AG09309 (cell line): ENCODE results near the gene CEP170B.
"Not testable (repeated sequence)": the region's sequence is repeated elsewhere in the genome, so short reads cannot be mapped to it uniquely, and the experiment has no call there.

Experiments used
- DNase-seq: peaks from one replicate; pipeline ENCODE4 v3.0.0-alpha.2; 2010; ENCODE audit warnings: low read depth
- H3K4me3 ChIP-seq: 2 replicates; pipeline ENCODE4 v1.5.1; 2011; ENCODE audit warnings: mild to moderate bottlenecking, low read depth, low read length, moderate library complexity; ENCODE audit not compliant: control insufficient read depth
- TF ChIP-seq, protein P1 (sequence below): IDR thresholded peaks from 2 replicates; pipeline ENCODE4 v1.5.1; 2011; ENCODE audit warnings: mild to moderate bottlenecking, low read depth, low read length, inconsistent platforms; ENCODE audit not compliant: insufficient read depth, control insufficient read depth; ENCODE audit errors: missing control alignments

CEP170B gene

DNA sequence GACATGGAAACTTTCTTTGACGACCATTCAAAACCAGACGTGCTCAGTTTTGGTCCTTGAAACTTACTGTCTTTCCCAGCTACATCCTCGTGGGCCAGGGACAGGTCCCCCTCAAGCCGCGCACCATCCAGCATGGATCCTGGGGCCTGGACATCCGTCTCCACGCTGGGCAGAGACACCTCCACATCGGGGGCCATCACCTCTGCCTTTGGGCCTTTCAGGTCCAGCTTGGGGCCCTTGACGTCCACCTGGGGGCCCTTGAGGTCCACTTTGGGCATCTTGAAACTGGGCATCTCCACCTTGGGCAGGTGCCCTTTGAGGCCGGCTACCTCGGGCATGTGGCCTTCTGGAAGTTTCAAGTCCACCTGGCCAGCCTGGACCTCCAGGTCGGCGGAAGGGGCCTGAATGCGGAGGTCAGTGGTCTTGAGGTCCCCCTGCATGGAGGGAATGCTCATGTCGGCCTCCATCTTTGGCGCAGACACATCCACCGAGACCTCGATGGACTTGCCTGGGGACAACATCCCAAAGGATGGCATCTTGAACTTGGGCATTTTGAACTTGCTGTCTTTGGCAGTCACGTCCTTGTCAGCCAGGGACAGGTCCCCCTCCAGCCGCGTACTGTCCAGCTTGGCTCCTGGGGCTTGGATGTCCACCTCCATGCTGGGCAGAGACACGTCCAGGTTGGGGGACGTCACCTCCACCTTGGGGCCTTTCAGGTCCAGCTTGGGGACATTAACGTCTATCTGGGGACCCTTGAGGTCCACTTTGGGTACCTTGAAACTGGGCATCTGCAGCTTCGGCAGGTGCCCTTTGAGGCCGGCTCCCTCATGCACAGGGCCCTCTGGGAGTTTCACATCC, 76.7 kb downstream of the CEP170B start:
- DNase-seq, result no peak

DNA sequence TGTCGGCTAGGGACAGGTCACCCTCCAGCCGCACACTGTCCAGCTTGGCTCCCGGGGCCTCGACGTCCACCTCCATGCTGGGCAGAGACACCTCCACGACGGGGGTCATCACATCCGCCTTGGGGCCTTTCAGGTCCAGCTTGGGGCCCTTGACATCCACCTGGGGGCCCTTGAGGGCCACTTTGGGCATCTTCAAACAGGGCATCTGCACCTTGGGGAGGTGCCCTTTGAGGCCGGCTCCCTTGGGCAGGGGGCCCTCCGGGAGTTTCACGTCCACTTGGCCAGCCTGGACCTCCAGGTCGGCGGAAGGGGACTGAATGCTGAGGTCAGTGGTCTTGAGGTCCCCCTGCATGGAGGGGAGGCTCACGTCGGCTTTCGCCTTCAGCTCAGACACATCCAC, 77.5 kb downstream of the CEP170B start:
- no peak for DNase-seq
- H3K4me3 ChIP-seq, result no peak overlapping the region
- TF ChIP-seq, protein P1, sequence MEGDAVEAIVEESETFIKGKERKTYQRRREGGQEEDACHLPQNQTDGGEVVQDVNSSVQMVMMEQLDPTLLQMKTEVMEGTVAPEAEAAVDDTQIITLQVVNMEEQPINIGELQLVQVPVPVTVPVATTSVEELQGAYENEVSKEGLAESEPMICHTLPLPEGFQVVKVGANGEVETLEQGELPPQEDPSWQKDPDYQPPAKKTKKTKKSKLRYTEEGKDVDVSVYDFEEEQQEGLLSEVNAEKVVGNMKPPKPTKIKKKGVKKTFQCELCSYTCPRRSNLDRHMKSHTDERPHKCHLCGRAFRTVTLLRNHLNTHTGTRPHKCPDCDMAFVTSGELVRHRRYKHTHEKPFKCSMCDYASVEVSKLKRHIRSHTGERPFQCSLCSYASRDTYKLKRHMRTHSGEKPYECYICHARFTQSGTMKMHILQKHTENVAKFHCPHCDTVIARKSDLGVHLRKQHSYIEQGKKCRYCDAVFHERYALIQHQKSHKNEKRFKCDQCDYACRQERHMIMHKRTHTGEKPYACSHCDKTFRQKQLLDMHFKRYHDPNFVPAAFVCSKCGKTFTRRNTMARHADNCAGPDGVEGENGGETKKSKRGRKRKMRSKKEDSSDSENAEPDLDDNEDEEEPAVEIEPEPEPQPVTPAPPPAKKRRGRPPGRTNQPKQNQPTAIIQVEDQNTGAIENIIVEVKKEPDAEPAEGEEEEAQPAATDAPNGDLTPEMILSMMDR, result no peak

More for the DNA sequence above, 76.7 kb downstream of the CEP170B start:
- TF ChIP-seq, protein P1, result no peak
- no peak overlapping the region for H3K4me3 ChIP-seq

DNA sequence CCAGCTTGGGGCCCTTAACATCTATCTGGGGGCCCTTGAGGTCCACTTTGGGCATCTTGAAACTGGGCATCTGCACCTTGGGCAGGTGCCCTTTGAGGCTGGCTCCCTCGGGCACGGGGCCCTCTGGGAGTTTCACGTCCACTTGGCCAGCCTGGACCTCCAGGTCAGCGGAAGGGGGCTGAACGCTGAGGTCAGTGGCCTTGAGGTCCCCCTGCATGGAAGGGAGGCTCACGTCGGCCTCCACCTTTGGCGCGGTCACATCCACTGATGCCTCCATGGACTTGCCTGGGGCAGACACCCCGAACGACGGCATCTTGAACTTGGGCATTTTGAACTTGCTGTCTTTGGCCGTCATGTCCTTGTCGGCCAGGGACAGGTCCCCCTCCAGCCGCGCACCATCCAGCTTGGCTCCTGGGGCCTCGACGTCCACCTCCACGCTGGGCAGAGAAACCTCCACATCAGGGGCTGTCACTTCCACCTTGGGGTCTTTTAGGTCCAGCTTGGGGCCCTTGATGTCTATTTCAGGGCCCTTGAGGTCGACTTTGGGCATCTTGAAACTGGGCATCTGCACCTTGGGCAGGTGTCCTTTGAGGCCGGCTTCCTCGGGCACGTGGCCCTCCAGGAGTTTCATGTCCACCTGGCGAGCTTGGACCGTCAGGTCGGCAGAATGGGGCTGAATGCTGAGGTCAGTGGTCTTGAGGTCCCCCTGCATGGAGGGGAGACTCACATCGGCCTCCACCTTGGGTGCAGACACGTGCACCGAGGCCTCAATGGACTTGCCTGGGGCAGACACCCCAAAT, 78.3 kb downstream of the CEP170B start:
- H3K4me3 ChIP-seq, DNase-seq: not testable (repeated sequence)

DNA sequence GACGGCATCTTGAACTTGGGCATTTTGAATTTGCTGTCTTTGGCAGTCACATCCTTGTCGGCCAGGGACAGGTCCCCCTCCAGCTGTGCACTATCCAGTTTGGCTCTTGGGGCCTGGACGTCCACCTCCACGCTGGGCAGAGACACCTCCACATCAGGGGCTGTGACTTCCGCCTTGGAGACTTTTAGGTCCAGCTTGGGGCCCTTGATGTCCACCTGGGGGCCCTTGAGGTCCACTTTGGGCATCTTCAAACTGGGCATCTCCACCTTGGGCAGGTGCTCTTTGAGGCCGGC, 78.9 kb downstream of the CEP170B start:
- H3K4me3 ChIP-seq, DNase-seq: not testable (repeated sequence)

DNA sequence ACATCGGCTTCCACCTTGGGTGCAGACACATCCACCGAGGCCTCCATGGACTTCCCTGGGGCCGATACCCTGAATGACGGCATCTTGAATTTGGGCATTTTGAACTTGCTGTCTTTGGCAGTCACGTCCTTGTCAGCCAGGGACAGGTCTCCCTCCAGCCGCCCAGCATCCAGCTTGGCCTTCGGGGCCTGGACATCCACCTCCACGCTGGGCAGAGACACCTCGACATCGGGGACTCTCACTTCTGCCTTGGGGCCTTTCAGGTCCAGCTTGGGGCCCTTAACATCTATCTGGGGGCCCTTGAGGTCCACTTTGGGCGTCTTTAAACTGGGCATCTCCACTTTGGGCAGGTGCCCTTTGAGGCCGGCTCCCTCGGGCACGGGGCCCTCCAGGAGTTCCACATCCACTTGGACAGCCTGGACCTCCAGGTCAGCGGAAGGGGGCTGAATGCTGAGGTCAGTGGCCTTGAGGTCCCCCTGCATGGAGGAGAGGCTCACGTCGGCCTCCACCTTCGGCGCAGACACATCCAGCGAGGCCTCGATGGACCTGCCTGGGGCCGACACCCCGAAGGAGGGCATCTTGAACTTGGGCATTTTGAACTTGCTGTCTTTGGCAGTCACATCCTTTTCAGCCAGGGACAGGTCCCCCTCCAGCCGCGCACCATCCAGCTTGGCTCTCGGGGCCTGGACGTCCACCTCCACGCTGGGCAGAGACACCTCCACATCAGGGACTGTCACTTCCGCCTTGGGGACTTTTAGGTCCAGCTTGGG, 79.6 kb downstream of the CEP170B start:
- not testable (repeated sequence) for DNase-seq

DNA sequence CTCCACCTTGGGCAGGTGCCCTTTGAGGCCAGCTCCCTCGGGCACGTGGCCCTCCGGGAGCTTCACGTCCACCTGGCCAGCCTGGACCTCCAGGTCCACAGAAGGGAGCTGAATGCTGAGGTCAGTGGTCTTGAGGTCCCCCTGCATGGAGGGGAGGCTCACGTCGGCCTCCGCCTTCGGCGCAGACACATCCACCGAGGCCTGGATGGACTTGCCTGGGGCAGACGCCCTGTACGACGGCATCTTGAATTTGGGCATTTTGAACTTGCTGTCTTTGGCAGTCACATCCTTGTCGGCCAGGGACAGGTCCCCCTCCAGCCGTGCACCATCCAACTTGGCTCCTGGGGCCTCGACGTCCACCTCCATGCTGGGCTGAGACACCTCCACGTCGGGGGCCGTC, 80.2 kb downstream of the CEP170B start:
- not testable (repeated sequence) for DNase-seq, H3K4me3 ChIP-seq

More for the DNA sequence above, 79.6 kb downstream of the CEP170B start:
- H3K4me3 ChIP-seq, result not testable (repeated sequence)
